Activated effector memory CD4-positive, alpha-beta T cell treated with anti-CD3 and anti-CD28 coated beads, Interleukin-2, amount 50 U/mL, for 16 hours (primary cell): ENCODE measurements around the gene SCP2D1.
"Not testable (repeated sequence)": the region's sequence is repeated elsewhere in the genome, so short reads cannot be mapped to it uniquely, and the experiment has no call there.

Experiments used
- DNase-seq: peaks from one replicate; pipeline ENCODE4 v3.0.0-alpha.2; 2020

SCP2D1 gene

GRCh38 chr20:18813483-18813882 is at the start of gene SCP2D1:
TSS of gene SCP2D1 (plus strand) at chr20:18813783. CDS start at chr20:18813816, 33 bp downstream.
- DNase-seq, result no peak

- no peak for DNase-seq
Observed at GRCh38 chr20:18767676-18768075, 45.9 kb upstream of the SCP2D1 start.

DNA sequence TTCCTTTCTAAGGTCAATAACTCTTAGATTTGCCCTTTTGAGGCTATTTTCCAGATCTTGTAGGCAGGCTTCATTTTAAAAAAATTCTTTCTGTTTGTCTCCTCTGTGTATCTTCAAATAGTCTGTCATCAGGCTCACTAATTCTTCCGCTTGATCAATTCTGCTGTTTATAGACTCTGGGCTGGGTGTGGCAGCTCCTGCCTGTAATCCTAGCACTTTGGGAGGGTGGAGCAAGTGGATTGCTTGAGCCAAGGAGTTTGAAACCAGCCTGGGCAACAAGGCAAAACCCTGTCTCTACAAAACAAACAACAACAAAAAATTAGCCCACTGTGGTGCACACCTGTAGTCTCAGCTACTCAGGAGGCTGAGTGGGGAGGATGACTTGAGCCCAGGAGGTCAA is 40.0 kb upstream of the SCP2D1 start:
- DNase-seq, result no peak

DNA sequence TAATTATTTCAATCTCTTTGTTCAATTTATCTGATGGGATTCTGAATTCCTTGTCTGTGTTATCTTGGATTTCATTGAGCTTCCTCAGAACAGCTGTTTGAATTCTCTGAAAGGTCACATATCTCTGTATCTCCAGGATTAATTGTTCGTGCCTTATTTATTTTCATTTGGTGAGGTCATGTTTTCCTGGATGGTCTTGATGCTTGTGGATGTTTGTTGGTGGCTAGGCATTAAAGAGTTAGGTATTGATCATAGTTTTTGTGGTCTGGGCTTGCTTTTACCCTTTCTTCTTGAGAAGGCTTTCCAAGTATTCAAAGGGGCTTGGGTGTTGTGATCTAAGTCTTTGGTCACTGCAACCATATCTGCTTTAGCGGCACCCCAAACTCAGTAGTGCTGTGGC is 39.4 kb upstream of the SCP2D1 start:
- no peak for DNase-seq

DNA sequence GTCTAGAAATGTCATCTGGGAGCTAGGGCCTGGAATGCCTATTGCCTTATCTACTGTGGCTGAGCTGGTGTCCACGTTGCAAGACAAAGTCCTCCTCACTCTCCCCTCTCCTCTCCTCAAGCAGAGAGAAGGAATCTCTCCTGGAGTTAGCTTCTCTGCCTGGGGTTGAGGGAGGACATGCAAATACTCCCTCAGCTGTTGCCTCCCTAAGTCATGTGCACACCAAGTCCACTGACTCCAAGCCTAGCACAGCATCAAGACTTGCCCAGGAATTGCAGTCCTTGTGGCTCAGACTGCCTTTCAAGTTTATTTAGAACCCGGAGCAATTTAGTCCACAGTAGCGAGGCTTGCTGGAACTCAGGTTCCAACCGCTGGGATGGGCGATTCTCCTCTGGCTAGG is 38.0 kb upstream of the SCP2D1 start:
- no peak for DNase-seq

DNA sequence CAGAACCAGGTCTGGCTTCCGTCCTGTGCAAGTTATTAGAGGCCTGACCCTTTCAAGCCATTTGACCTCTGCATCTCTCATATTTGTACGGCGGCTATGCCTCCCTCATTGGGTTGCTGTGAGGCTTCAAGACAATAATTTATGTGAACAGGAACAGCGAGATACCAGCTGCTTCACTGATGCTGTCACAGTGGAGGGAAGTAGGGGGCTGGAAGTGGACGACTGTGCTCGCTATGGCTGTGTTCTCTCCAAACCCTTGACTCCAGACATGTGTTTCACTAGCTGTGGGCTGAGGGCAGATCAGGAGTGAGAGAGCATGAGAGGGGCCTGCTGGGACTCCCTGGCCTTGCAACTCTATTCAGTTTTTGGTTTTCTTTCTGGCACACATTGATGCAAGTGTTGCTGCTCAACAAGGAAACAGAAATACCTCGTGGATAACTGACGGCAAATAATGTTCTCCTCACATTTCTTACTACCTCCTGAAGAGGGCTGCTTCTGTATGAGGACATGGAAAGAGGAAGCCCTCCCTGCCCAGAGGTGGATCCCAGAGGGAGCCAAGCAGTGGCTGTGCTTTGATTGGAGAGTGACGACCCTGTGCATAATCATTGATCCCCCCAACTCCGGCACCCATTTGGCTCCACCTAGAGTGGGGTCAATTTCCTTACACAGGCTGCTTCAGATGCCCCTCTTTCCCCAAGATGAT is 34.7 kb upstream of the SCP2D1 start:
- no peak for DNase-seq

- DNase-seq, result no peak
Observed at GRCh38 chr20:18780385-18781130, 33.0 kb upstream of the SCP2D1 start.

DNA sequence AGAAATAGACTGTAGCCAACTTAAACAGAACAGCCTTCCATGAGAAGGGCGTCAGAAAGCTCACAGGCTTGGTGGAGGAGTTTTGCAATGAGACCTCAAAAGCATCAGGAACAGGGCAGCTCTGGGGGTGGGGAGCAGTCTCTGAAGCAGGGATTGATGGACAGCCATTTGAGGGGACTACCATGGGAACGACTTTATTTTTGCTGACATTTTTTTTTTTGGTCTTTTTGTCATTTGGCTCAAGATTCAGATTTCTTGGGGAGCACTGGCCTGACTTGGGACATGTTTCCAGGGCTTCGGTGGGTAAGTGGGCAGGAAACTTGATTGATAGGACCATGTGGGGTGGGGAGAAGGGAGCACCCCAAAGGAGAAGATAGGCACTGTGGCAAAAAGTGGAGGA is 32.1 kb upstream of the SCP2D1 start:
- no peak for DNase-seq

GRCh38 chr20:18783385-18783959 is 30.1 kb upstream of the SCP2D1 start:
- no peak for DNase-seq

DNA sequence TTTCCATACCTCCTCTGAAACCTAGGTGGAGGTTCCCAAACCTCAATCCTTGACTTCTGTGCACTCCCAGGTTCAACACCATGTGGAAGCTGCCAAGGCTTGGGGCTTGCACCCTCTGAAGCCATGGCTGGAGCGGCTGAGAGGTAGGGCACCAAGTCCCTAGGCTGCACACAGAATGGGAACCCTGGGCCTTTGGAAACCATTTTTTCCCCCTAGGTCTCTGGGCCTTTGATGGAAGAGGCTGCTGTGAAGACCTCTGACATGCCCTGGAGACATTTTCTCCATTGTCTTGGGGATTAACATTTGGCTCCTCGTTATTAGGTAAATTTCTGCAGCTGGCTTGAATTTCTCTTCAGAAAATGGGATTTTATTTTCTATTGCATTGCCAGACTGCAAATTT is 26.5 kb upstream of the SCP2D1 start:
- DNase-seq, result not testable (repeated sequence)

DNA sequence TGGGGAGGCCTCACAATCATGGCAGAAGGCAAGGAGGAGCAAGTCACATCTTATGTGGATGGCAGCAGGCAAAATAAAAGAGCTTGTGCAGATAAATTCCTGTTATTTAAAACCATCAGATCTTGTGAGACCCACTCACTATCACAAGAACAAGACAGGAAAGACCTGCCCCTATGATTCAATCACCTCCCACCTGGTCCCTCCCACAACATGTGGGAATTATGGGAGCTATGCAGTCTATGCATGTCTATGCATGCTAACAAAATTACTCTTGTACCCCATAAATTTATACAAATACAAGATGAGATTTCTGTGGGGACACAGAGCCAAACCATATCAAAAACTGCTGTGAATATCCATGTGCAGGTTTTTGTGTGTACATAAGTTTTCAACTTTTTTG is 25.6 kb upstream of the SCP2D1 start:
- no peak for DNase-seq

- no peak for DNase-seq
Observed at GRCh38 chr20:18790787-18791186, 22.8 kb upstream of the SCP2D1 start.

DNA sequence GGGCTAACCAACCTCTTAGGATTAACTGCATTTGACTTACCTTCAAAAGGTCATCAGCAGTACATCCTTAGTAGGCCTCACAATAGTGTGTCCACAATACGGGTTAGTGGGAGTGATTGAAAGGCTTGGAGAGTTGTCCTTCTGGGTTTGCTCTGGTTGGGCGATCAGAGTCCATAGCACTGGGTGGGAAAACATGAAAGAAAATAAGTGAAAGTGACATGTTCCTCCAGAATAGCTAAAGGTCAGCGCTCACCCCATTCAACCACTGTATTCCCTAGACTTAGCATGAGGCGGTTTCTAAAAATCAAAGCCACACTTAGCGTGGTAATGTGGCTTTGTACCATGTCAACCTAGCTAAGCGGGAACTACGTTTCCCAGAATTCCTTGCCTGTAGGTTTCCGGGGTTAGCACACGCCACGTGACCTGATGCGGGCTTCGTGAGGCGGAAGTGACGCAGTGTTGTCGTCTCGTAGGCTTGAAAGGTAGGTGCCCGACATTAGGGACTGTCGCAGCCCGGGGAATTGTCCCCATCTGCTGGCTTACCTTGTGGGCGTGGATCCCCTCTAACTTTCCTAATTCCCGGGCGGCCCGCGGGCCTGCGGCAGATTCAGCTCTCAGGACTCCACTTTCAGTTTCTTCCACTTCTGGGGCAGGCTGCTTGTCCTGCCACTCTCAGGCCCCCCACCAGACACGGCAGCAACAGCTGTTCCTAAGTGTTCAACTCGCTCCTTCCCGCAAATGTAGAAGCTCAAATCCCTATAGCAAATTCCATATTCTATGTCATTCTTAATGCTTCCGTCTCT is 19.8 kb upstream of the SCP2D1 start:
- DNase-seq, result peak; percentile 93

GRCh38 chr20:18794428-18794787 is 19.2 kb upstream of the SCP2D1 start:
- no peak for DNase-seq

DNA sequence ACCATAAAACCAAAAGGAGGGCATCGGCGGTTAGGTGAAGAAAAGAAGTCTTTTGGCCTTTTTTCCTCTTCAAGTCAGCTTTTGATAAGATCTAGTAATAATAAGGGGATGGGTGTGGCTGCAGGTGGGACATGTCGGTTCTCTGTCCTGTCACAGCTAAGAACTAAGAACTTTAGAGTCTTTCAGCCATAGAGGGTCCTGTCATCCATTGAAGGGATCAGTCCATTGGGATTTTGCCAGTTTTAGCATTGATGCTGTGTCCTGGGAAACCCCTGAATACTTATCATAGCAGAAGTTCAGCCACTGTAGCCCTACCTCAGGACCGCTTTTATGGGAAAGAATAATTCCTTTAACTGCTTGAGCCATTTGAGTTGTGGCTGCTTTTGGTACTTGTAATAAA is 18.2 kb upstream of the SCP2D1 start:
- DNase-seq, result no peak

- no peak for DNase-seq
Observed at GRCh38 chr20:18796282-18796833, 17.2 kb upstream of the SCP2D1 start.

DNA sequence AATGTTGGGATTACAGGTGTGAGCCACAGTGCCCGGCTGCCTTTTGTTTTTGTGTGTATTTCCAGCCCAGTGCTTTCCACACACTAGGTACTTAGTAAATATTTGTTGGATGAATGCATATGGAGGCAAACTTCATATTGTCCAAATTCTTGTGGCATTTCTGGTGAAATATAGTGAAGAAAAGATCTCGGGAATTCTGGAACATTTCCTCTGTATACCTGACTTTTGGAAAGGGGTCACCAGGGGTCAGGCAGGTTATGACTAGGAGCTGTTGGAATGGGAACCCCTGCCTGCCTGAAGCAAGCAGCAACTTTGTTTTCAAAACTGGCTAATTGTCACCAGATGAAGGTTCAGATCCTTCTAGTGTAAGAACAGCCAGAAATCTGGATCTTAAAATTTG is 12.1 kb upstream of the SCP2D1 start:
- no peak for DNase-seq

- DNase-seq, result no peak
Observed at GRCh38 chr20:18802012-18802634, 11.5 kb upstream of the SCP2D1 start.

DNA sequence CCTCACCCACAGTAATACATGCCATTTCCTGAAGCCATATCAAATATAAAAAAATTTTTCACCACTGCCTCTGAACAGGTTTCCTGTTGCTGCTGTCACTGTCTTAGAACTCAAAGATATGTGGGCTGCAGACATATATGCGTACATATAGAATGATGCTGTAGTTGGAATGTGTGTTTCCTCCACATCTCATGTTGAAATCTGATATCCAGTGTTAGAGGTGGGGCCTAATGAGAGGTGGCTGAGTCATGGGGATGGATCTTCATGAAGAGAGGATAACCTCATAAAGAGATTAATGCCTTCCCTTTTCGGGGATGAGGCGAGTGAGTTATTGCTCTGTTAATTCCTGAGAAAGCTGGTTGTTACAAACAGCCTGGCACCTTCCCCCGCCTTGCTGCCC is 7.7 kb upstream of the SCP2D1 start:
- no peak for DNase-seq

- no peak for DNase-seq
Observed at GRCh38 chr20:18808712-18809111, 4.9 kb upstream of the SCP2D1 start.

- DNase-seq, result no peak
Observed at GRCh38 chr20:18811186-18811585, 2.4 kb upstream of the SCP2D1 start.

- no peak for DNase-seq
Observed at GRCh38 chr20:18811904-18812303, 1.7 kb upstream of the SCP2D1 start.
